GM19328 (cell line): ENCODE measurements around the gene AGBL5.
A peak's percentile ranks its signal among the peaks of the same experiment; 100 is the strongest.
"Not testable (repeated sequence)": the region's sequence is repeated elsewhere in the genome, so short reads cannot be mapped to it uniquely, and the experiment has no call there.

ENCODE experiments used
- ATAC-seq: cut with Tn5 transposase; IDR thresholded peaks from one replicate; pipeline ENCODE4 v1.9.1; 2021; ENCODE audit warnings: mild to moderate bottlenecking, moderate library complexity; ENCODE audit not compliant: unreplicated experiment

The AGBL5 gene

GRCh38 chr2:27073782-27074181 is 22.3 kb downstream of the AGBL5 start:
- ATAC-seq = no peak

GRCh38 chr2:27074738-27075565 is 23.5 kb downstream of the AGBL5 start:
- no peak for ATAC-seq

GRCh38 chr2:27075566-27075871 is 24.1 kb downstream of the AGBL5 start:
- not testable (repeated sequence) for ATAC-seq

- ATAC-seq = no peak
Measured at GRCh38 chr2:27076323-27076722, 24.9 kb downstream of the AGBL5 start.

GRCh38 chr2:27077231-27077630 is 25.8 kb downstream of the AGBL5 start:
- ATAC-seq = no peak

GRCh38 chr2:27078267-27079194 is 27.1 kb downstream of the AGBL5 start, which contains the start of gene EMILIN1:
Gene EMILIN1 (plus strand): TSS chr2:27078615. CDS start chr2:27079066, 451 bp downstream.
- no peak for ATAC-seq

GRCh38 chr2:27079233-27080139 is 28.0 kb downstream of the AGBL5 start:
- no peak for ATAC-seq

GRCh38 chr2:27080140-27080469 is 28.6 kb downstream of the AGBL5 start:
- ATAC-seq = no peak

- no peak for ATAC-seq
Measured at GRCh38 chr2:27080603-27080936, 29.1 kb downstream of the AGBL5 start.

GRCh38 chr2:27081984-27082772 is 30.7 kb downstream of the AGBL5 start:
- no peak for ATAC-seq

- no peak for ATAC-seq
Measured at GRCh38 chr2:27082773-27083409, 31.4 kb downstream of the AGBL5 start.

GRCh38 chr2:27083410-27084296 is 32.2 kb downstream of the AGBL5 start:
- ATAC-seq = no peak

- ATAC-seq = no peak
Measured at GRCh38 chr2:27084297-27085061, 33.0 kb downstream of the AGBL5 start.

- no peak for ATAC-seq
Measured at GRCh38 chr2:27085062-27085672, 33.7 kb downstream of the AGBL5 start.

- no peak for ATAC-seq
Measured at GRCh38 chr2:27085673-27086089, 34.2 kb downstream of the AGBL5 start.

GRCh38 chr2:27086090-27086723 is 34.7 kb downstream of the AGBL5 start:
- peak; percentile 69 for ATAC-seq
